Activated CD8-positive, alpha-beta memory T cell treated with anti-CD3 and anti-CD28 coated beads, Interleukin-2, amount 50 U/mL, for 24 hours (primary cell): ENCODE results near the gene CCDC158.
"Not testable (repeated sequence)": the region's sequence is repeated elsewhere in the genome, so short reads cannot be mapped to it uniquely, and the experiment has no call there.

Source experiments
- DNase-seq: peaks from one replicate; pipeline ENCODE4 v3.0.0-alpha.2; 2020; ENCODE audit errors: extremely low read depth

CCDC158 gene

DNA sequence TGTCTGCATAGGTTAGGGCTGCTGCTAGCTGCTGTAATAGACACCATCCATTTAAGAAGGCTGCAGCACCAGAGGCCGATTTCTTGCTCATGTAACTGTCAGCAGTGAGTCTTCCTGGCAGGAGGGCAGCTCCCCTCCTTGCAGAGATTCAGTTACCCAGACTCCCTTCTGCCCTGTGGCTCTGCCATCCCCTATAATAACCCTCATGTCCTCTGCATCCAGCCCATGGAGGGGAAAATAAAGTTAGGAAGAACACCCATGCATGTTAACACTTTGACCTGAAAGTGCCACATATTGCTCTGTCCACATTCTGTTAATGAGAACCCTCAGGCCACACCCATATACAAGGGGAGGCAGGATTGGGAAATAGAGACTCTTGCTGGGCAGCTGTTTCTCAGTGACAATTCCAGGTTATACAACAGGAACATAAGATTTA lies 109.0 kb downstream of the CCDC158 start:
- no peak for DNase-seq

- DNase-seq, result no peak
Observed at GRCh38 chr4:76310683-76311082, 110.3 kb downstream of the CCDC158 start.

GRCh38 chr4:76309939-76310550 lies 110.9 kb downstream of the CCDC158 start:
- DNase-seq, result no peak

DNA sequence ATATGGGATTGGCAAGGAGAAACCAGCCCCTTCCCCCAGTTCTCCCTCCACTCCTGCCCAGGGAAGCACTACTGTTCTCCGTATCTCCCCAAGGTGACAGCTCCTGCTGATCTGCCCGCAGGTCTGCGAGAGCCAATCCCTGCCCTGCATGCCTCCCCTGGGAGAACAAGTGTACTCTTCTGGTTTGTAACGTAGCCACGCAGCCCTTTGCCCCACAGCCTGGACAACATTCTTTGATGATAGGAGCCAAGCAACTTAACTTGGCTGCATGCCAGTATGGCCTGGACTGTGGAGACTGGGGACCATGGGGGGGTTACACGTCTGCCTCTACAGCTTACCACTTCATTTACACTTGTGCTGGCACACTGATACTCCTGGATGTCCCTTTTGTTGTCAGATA lies 112.4 kb downstream of the CCDC158 start:
- no peak for DNase-seq

- DNase-seq, result no peak
Observed at GRCh38 chr4:76307660-76308014, 113.3 kb downstream of the CCDC158 start.

DNA sequence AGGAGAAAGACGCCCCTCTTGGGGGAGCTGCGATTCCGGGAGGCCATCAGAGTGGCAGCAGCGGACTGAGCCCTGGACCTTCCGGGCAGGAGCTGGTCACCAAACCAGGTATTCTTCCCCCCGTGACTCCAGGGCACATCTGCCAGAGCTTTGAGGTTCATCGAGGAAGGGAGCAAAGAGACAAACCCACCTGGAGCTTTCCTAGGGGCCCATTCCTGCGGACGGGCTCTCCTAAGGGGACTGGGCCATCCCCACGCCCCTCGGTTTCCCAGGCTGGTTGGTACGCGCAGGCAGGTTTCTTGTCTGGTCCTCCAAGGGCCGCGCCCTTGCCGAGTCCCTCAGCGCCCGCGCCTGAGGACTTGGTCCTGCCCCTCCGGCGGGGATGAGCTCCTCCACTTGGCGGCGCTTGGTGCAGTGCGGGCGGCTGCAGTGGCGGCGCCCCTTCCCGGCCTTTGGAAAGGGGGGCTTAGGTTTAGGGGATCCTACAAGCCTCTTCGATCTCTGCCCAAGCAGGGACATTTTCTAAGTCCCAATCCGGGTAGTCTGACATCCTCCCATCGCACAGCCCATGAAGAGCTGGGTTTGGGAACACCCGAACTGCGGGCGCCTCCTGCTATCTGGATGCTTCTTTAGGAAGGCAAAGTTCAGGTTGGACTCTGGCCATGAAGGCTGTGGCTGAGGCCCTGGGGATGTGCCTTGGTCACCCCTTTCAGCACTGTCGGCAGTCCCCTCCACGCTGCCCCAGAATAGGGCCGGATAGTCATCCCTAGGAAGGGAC lies 113.9 kb downstream of the CCDC158 start:
- DNase-seq, result no peak

DNA sequence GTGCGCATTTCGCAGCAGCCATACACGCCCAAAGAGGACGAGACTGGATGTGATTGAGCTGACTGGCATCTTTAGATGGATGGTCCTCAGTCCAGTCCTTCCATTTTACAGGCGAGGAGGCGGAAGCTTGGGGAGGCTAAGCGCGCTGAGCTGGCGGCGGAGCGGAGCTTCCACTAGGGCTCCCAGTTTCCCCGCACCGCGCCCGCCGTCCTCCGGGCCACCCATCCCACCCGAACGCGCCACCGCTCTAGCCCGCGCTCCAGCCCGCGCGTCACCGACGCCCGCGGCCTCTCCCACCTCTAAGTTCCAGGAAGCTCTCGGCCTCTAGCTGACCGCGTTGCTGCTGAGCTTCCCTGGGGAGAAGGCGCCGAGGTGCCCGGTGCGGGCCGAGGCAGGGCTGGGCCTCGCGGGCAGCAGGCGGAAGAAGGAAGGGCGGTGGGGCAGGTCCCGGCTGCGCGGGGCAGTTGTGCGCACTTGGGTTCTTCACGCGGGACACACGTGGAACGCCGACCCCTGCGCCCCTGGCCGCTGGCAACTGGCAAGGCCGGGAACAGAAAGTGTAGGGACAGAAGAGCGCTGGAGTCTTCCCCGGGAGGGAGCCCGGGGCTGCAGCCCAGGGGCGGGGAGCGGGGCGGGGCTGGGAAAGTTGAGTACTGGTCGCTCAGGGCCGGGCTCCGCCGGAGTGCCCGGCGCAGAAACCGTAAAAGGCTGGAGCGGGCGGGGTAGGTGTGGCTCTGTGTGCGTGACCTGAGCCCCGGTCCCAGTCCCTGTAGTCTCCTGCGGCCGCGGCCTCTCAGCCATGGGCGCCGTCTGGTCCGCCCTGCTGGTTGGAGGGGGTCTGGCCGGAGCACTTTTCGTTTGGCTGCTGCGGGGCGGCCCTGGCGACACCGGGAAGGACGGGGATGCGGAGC lies 114.7 kb downstream of the CCDC158 start, which contains the start of gene STBD1:
Gene STBD1, plus strand, starts transcription at position 763 of the 911 bp plus-strand sequence. Its CDS starts 37 bp downstream, at position 800.
- DNase-seq, result no peak

DNA sequence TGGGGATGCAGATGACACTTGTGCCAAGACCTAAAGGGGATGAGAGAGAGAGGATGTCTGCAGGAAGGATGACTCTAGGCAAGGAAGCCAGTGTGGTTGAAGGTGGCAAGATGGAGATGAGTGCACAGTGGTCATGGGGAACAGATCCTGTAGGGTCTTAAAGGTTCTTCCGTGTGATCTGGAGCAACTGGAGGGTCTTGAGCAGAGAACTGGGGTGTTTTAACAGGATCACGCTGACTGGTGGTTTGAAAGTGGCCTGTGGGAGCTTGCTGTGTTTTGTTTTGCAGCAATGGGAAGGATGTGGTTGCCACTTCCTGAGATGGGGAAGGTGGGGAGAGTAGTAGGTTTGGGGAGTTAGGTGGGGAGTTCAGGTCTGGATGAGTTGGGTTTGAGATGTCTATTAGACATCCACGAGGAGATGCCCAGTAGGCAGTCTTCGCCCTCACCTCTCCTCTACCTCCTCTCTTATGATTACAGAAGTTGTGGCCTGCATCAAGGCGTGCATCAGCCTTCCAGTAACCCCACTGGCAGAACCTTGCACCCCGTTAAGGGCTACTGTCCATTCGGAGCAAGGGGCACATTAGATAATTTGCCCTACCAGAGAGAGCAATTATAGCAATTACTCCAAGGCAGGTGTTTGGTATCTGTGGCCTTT lies 115.8 kb downstream of the CCDC158 start:
- no peak for DNase-seq

- DNase-seq, result no peak
Observed at GRCh38 chr4:76302826-76303438, 118.0 kb downstream of the CCDC158 start.

DNA sequence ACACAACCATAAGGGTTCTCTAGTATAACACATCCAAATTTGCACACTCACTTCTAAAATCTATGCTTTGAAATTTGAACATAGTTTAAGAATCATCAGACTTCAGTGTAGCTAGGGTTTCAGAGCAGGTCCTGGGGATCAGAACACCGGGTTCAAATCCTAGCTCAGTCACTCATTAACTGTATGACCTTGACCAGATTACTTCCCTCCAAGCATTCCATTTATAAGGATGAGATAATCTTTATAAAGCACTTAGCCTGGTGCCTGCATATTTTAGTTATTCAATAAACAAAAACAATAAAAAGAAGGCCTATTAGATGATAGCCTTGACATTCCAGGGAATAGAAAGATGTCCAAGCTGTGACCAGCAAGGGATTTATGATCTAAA lies 119.2 kb downstream of the CCDC158 start:
- no peak for DNase-seq

GRCh38 chr4:76301068-76301774 lies 119.7 kb downstream of the CCDC158 start:
- DNase-seq, result no peak

DNA sequence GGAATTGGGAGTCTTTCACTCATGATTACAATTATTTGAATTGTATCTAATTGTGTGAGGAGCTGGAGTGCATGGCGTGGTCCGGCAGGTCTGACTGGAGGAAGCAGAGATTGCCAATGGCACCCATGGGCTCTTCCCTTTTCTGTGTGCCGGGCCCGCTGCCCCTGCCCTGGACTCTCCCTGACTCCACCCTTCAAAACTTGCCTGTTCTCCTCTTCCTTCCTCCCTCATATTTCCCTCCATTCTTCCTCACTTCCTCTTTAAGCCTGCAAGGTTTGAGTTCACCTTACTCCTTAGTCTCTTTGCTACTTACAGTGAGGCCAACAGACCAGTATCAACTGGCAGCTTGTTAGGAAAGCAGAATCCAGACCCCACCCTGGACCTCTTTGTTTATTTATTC lies 120.9 kb downstream of the CCDC158 start:
- DNase-seq, result no peak

GRCh38 chr4:76298227-76298626 lies 122.7 kb downstream of the CCDC158 start:
- no peak for DNase-seq

DNA sequence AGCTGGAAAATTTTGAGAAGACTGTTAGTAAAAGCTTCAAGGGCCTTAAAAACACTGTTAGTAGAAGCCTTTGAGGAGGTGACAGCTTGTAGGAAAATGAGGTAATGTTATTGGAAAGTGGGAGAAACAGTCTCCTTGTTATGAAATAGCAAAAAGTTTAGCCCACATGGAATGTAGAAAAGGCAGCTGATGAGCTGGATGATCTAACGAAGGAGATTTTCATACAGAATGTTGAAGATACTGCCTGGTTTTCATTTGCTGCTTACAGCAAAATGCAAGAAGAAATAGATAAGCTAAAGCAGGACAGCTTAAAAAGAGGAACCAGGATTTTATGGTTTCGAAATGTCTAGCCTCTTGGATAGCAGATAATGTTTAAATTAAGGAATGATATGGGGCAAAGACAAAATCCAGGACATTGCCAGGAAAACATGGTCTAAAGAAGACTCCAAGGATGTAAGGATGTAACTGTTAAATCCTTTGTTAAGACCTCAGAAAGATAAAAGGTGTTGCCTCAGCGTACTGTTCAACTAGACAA lies 124.6 kb downstream of the CCDC158 start:
- DNase-seq, result no peak

DNA sequence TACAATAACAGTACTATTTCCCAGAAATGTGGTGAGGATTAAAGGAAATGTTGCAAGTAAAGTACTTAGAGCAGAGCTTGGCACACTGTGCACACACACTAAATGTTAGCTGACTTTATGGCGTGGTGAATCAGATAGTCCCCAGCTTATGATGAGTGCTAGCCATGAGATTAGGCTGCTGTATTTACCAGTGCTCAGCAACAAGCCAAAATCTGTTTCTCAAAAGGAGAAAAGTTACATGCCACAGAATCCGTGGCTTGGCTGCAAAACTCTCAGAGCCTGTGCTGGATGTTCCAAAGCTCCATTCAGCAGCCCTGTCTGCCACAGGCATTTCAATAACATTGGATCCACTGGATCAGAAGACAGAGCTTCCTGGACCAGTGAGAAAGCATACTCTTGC lies 127.2 kb downstream of the CCDC158 start:
- DNase-seq, result no peak

GRCh38 chr4:76292730-76293129 lies 128.2 kb downstream of the CCDC158 start:
- DNase-seq, result no peak

DNA sequence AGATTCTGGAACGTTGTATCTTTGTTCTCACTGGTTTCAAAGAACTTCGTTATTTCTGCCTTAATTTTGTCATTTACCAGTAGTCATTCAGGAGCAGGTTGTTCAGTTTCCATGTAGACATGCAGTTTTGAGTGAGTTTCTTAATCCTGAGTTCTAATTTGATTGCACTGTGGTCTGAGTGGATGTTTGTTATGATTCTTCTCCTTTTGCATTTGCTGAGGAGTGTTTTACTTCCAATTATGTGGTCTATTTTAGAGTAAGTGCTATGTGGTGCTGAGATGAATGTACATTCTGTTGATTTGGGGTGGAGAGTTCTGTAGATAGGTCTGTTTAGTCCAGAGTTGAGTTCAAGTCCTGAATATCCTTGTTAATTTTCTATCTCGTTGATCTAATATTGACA lies 133.1 kb downstream of the CCDC158 start:
- not testable (repeated sequence) for DNase-seq

DNA sequence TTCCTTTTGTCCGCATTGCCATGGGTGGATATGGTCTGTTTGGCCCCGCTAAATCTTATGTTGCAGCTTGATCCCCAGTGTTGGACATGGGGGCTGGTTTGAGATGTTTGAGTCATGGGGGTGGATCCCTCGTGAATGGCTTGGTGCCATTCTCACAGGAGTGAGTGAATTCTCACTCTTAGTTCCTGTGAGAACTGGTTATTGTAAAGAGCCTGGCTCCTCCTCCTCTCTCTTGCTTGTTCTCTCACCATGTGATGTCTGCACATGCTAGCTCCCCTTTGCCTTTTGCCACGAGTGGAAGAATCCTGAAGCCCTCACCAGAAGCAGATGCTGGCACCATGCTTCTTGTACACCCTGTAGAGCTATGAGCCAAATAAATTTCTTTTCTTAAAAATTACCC lies 137.0 kb downstream of the CCDC158 start:
- DNase-seq, result no peak

- no peak for DNase-seq
Observed at GRCh38 chr4:76282941-76283689, 137.8 kb downstream of the CCDC158 start.

GRCh38 chr4:76281594-76281993 lies 139.3 kb downstream of the CCDC158 start:
- DNase-seq, result not testable (repeated sequence)
